Mucosa of stomach (tissue), 1 donor: ENCODE data around the gene PRMT9.

ENCODE experiments used
- H3K27me3 ChIP-seq: one replicate; pipeline ENCODE4 v1.7.0; 2013; ENCODE audit warnings: mild to moderate bottlenecking, low read length; ENCODE audit not compliant: control insufficient read depth, insufficient read depth
- H3K36me3 ChIP-seq: one replicate; pipeline ENCODE4 v1.7.0; 2013; ENCODE audit warnings: low read length; ENCODE audit not compliant: control insufficient read depth, insufficient read depth
- H3K4me1 ChIP-seq: one replicate; pipeline ENCODE4 v1.7.0; 2013; ENCODE audit warnings: mild to moderate bottlenecking, low read length; ENCODE audit not compliant: control insufficient read depth, insufficient read depth
- H3K4me3 ChIP-seq: one replicate; pipeline ENCODE4 v1.7.0; 2013; ENCODE audit warnings: low read length
- H3K9ac ChIP-seq: one replicate; pipeline ENCODE4 v1.7.0; 2013; ENCODE audit warnings: mild to moderate bottlenecking, low read length, moderate library complexity
- H3K9me3 ChIP-seq: one replicate; pipeline ENCODE4 v1.7.0; 2013; ENCODE audit warnings: mild to moderate bottlenecking, low read length, moderate library complexity; ENCODE audit not compliant: control insufficient read depth
- donor health status: Pancreatic carcinoma.

PRMT9 gene

DNA sequence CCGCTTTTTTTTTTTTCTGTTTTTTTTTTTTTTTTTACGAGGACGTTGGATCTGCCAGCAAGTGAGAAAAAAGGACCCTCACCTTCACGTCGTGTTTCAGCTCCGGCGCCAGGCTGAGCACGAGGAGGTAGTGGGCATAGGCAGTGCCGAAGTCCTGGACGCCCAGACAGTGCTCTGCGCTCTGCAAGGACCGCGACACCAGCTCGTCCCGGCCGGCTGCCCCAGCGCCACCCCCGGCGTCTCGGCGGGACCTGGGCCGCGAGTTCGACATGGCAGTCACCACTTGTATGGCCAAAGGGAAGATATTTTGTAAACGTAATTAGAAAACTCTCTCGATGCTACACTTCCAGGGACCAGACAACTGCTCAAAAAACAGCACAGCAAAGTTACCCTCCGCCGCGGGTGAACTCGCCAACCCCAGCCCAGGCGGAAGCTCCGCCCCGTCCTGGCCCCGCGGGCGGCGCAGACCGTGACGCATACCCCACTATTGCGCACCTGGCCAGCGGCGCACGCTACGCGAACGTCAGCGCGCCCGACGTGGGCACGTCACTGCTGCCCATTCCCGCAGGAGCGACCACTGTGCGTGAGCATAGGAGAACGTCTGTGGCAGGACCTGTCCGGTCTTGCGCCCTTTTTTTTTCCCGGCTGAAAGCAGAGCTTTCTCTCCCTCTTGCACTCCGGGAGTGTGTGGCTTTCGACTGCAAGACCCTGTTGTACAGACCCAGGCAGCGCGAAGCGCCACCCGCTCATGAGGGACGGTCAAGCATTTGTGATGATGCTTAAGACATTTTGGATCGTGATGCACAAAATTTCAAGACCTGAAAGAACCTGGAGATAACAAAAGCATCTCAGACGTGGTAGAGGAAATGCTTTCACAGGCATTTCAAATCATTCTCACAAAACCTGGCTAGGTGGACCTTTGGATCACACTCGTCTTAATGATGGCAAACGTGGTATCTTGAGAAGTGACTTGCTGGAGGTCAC is at the start of gene PRMT9:
PRMT9 (minus strand) TSS at position 447 of the 984 bp plus-strand sequence; CDS start at position 271, 176 bp downstream.
- Histone ChIP-seq H3K4me3 (peak within 1 kb of the TSS; percentile 95), H3K4me1 (no peaks in the 10 kb centered on the region), H3K9me3 (no peaks in the 10 kb centered on the region), H3K9ac (peak within 1 kb of the TSS; percentile 97), H3K27me3 (no peaks in the 10 kb centered on the region), H3K36me3 (no peaks in the 10 kb centered on the region)

- Histone ChIP-seq H3K4me3 (peak overlapping the region; percentile 88), H3K4me1 (peaks cover 18% of the 10 kb centered on the region), H3K9me3 (no peaks in the 10 kb centered on the region), H3K9ac (peak overlapping the region; percentile 86), H3K27me3 (no peaks in the 10 kb centered on the region), H3K36me3 (no peaks in the 10 kb centered on the region)
Measured at GRCh38 chr4:147732518-147733235, 48.7 kb upstream of the PRMT9 start.

DNA sequence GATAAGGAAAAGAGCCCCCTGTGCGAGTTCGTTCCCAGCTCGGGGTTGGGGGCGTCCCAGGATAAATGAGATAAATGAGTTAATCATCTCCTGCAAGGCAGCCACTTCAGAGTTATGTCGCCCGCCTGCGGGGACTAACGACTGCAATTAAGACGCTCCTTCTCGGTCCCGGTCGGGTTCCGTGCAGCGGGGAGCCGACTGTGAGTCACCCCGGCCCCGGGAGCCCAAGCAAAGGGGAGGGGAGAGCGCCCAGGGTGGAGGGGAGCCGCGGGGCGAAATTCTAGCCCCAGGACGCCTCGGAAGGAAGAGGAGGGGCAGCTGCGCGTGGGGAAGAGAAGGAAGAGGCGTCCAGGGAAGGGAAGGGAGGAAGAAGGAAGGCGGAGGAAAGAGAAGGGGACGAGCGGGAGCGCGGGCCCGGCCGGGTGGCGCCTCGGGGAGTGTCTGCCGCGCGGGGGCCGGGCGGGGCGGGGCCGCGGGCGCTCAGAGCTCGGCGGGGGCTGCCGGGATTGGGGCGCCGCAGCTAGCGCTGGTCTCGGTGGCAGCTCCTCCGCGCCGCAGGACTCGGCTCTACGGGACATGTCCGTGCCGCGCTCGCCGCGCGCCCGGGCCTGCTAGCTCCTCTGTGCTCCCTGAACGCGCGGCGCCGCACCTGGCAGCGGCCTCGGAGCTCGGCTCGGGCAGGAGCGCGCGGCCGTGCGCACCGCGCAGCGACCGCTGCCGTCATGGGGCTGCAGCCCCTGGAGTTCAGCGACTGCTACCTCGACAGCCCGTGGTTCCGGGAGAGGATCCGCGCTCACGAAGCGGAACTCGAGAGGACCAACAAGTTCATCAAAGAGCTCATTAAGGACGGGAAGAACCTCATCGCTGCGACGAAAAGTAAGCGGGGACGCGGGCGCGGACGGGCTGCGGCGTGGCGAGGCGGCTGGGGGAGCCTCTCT is 47.9 kb upstream of the PRMT9 start, which contains the start of gene ARHGAP10:
ARHGAP10 (plus strand) TSS at position 509 of the 938 bp plus-strand sequence; CDS start at position 723, 214 bp downstream.
- no peaks in the 10 kb centered on the region for H3K9me3 ChIP-seq
- no peaks in the 10 kb centered on the region for H3K36me3 ChIP-seq
- peak within 1 kb of the TSS; percentile 88 for H3K4me3 ChIP-seq
- peak within 1 kb of the TSS; percentile 86 for H3K9ac ChIP-seq
- H3K4me1 ChIP-seq = peaks cover 18% of the 10 kb centered on the region
- no peaks in the 10 kb centered on the region for H3K27me3 ChIP-seq

DNA sequence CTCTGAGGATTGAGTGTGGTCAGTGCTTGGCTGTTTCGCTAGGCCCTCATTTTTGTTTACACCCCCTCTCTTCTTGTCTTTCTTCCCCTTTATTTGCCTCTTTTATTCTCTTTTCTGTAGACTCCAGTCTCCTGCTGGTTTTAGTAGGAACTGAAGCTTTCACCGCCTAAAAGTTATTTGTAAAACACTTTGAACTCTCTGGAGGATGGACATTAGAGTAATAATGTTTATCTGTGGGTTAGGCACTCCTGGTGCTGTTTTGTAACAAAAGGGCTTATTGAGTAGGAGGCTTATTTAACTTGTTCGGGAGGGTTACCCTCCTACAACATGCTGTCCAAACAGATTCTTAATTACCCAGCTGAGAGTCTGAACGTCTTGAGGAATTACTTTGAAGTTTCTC is 46.4 kb upstream of the PRMT9 start:
- no peaks in the 10 kb centered on the region for H3K36me3 ChIP-seq
- H3K27me3 ChIP-seq = no peaks in the 10 kb centered on the region
- H3K9me3 ChIP-seq = no peaks in the 10 kb centered on the region
- H3K4me1 ChIP-seq = peaks cover 16% of the 10 kb centered on the region
- no peak overlapping the region for H3K4me3 ChIP-seq
- H3K9ac ChIP-seq = no peak overlapping the region

- peaks cover 16% of the 10 kb centered on the region for H3K4me1 ChIP-seq
Measured at GRCh38 chr4:147727476-147728028, 43.6 kb upstream of the PRMT9 start.

GRCh38 chr4:147725673-147726072 is 41.7 kb upstream of the PRMT9 start:
- Histone ChIP-seq H3K4me3 (no peak overlapping the region), H3K9ac (no peak overlapping the region), H3K36me3 (no peaks in the 10 kb centered on the region), H3K4me1 (peaks cover 16% of the 10 kb centered on the region), H3K9me3 (no peaks in the 10 kb centered on the region), H3K27me3 (no peaks in the 10 kb centered on the region)

More at GRCh38 chr4:147727476-147728028, 43.6 kb upstream of the PRMT9 start:
- Histone ChIP-seq H3K36me3 (no peaks in the 10 kb centered on the region), H3K4me3 (no peak overlapping the region), H3K9me3 (no peaks in the 10 kb centered on the region), H3K27me3 (no peaks in the 10 kb centered on the region), H3K9ac (no peak overlapping the region)

GRCh38 chr4:147724468-147725201 is 40.7 kb upstream of the PRMT9 start:
- Histone ChIP-seq H3K9me3 (no peaks in the 10 kb centered on the region), H3K36me3 (no peaks in the 10 kb centered on the region), H3K27me3 (no peaks in the 10 kb centered on the region), H3K4me3 (no peak overlapping the region), H3K4me1 (peaks cover 16% of the 10 kb centered on the region), H3K9ac (no peak overlapping the region)

GRCh38 chr4:147723326-147723725 is 39.4 kb upstream of the PRMT9 start:
- Histone ChIP-seq H3K36me3 (no peaks in the 10 kb centered on the region), H3K9me3 (no peaks in the 10 kb centered on the region), H3K4me1 (peaks cover 16% of the 10 kb centered on the region), H3K9ac (no peak overlapping the region), H3K27me3 (no peaks in the 10 kb centered on the region), H3K4me3 (no peak overlapping the region)

DNA sequence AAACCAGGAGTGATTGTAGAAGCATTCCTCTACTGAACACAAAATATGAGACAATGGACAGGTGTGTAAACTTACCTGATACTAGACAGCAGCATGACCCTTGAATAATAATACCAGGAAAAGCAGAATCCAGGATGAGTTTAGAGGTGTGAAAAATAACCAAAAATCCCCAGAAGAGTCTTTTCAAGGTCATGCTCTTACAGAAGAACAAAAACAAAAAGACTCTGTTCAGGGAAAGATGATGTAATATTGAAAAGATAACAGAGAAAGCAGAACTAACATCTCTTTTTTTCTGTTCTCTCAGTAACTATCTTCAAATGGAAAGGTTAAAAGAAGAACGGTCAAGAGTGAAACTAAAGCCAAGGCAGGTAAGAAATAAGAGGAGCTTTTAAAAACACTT is 33.9 kb upstream of the PRMT9 start:
- H3K27me3 ChIP-seq = no peaks in the 10 kb centered on the region
- peaks cover 2% of the 10 kb centered on the region for H3K4me1 ChIP-seq
- H3K36me3 ChIP-seq = no peaks in the 10 kb centered on the region
- no peak overlapping the region for H3K9ac ChIP-seq
- no peak overlapping the region for H3K4me3 ChIP-seq
- H3K9me3 ChIP-seq = no peaks in the 10 kb centered on the region

- no peaks in the 10 kb centered on the region for H3K4me1 ChIP-seq
- no peak overlapping the region for H3K4me3 ChIP-seq
- H3K9ac ChIP-seq = no peak overlapping the region
- no peaks in the 10 kb centered on the region for H3K9me3 ChIP-seq
- no peaks in the 10 kb centered on the region for H3K27me3 ChIP-seq
- no peaks in the 10 kb centered on the region for H3K36me3 ChIP-seq
Measured at GRCh38 chr4:147714575-147715401, 30.8 kb upstream of the PRMT9 start.
